HG02885 (cell line): ENCODE measurements around the gene PLD5.
"Not testable (repeated sequence)": the region's sequence is repeated elsewhere in the genome, so short reads cannot be mapped to it uniquely, and the experiment has no call there.

Experiments used
- ATAC-seq: cut with Tn5 transposase; IDR thresholded peaks from one replicate; pipeline ENCODE4 v1.9.1; 2021; ENCODE audit warnings: mild to moderate bottlenecking; ENCODE audit not compliant: unreplicated experiment, poor library complexity

The PLD5 gene

DNA sequence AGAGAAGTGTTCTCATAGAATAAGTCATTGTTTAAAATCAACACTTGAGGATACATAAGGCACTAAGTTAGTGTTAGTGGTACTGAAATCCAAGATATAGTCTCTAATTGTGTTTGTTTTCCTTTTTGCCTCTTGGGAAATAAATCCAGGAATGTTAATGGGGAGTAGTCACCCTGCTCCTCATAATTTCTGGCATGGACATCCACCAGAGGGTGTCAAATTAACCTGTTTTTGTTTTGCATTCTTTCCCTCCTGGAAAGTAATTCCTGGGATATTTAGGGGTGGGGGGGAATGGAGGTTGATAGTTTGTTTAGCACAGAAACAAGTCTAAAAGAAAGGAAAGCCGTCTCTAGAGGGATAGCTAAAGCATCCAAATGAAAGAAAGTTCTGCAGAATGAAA, 437.8 kb downstream of the PLD5 start:
- ATAC-seq: no peak

DNA sequence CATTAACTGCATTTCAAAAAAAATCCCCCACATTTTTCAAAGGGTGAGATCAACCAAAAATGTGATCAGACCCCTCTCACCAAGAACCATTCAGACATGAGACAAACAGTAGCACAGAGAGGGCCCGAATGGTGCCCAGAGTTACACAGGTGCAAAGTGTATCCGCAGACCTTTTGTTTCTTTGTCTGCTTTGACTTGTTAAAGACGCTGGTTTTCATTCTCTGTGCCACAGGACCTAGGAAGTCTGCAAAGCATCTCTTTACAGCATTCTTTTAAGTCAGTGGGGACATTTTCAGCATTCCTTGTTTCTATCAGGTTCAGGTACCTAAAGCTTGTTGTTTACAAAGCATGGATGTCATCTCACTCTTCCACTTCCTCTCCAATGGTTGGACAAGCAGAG, 438.4 kb downstream of the PLD5 start:
- no peak for ATAC-seq

DNA sequence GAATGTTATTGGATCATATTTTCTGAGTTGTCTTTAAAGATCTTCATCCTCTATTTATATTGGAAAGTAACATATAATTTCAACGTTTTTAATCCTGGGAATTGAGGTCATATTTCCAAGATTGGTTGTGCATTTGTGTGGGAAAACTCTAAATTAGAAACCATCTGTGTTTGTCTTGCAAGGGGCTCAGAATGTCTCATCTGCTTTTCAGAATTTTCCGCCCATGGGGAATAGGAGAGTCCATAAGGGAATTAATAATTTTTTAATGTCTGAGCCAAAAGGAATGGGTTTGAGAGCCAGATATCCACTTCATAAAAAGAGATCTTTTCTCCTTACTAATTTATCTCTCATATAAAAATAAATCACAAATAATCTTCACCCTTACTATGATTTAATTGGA, 440.8 kb downstream of the PLD5 start:
- no peak for ATAC-seq

DNA sequence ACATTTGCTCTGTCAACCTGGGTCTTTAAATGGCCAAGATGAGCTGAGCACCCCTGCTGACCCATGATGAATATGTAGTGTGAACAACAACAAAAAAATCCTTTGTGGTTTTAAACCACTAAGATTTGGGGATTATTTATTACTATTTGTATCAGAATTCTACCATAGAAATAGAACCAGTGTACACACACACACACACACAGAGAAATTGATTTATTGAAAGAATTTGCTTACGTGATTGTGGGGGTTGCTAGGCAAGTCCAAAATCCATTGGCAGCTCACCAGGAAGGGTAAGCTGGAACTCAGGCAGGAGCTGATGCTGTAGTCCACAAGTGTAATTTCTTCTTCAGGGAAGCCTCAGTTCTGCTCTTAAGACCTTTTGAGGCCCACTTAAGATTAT, 443.1 kb downstream of the PLD5 start:
- ATAC-seq: no peak

DNA sequence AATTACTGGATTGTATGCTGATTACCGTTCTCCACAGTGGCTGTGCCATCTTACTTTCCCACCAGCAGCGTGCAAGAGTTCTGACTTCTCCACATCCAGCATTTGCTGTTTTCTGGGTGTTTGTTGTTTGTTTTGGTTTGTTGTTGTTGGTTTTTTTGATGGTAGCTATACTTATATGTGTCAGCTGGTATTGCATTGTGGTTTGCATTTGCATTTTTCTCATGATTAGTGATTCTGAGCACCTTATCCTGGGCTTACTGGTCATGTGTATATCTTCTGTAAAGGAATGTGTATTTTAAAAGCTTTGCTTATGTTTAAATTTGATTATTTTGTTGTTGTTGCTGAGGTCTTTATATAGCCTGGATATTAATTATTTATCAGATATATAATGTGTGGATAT, 458.7 kb downstream of the PLD5 start:
- no peak for ATAC-seq

DNA sequence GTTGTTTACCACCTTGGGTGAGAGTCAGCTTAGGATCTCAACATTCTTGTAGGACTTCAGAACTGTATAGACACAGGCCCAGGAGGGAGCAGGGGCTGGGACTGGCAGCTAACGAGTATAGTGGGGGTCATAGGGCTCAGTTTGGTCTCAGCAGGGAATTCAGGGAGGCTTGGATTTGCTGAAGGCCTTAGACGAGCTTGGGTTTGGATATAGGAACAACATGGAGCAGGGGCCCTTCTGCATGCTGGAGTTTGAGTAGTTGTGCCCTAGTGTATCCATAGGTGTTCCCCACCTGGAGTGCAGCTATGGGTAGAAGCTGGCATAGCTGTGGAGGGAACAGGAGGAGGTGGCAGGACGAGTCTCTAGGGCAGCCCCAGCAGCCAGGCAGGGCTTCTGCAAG, 462.2 kb downstream of the PLD5 start:
- no peak for ATAC-seq

DNA sequence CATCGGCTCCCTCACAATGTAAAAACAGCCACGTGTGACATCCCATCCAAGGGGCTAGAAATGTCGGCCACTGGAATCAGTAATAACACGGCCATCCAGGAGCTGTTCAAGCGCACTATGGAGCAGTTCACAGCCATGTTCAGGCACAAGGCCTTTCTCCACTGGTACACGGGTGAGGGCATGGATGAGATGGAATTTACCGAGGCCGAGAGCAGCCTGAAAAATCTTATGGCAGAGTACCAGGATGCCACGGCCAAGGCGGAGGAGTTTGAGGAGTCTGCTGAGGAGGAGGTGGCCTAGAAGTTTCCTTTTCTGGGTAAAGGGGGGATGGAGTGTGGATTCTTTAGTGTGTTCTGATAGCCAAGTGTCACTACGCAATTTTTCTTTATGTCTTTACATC, 464.5 kb downstream of the PLD5 start:
- ATAC-seq: no peak

DNA sequence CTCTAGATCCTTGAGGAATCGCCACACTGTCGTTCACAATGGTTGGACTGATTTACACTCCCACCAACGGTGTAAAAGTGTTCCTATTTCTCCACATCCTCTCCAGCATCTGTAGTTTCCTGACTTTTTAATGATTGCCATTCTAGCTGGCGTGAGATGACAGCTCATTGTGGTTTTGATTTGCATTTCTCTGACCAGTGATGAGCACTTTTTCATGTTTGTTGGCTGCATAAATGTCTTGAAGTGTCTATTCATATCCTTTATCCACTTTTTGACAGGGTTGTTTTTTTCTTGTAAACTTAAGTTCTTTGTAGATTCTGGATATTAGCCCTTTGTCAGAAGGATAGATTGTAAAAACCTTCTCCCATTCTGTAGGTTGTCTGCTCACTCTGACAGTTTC, 465.9 kb downstream of the PLD5 start:
- peak; percentile 73 for ATAC-seq

DNA sequence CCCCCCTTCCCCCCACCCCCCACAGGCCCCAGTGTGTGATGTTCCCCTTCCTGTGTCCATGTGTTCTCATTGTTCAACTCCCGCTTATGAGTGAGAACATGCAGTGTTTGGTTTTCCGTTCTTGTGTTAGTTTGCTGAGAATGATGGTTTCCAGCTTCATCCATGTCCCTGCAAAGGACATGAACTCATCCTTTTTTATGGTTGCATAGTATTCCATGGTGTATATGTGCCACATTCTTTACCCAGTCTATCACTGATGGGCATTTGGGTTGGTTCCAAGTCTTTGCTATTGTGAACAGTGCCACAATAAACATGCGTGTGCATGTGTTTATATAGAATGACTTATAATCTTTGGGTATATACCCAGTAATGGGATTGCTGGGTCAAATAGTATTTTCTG, 466.3 kb downstream of the PLD5 start:
- ATAC-seq: not testable (repeated sequence)

DNA sequence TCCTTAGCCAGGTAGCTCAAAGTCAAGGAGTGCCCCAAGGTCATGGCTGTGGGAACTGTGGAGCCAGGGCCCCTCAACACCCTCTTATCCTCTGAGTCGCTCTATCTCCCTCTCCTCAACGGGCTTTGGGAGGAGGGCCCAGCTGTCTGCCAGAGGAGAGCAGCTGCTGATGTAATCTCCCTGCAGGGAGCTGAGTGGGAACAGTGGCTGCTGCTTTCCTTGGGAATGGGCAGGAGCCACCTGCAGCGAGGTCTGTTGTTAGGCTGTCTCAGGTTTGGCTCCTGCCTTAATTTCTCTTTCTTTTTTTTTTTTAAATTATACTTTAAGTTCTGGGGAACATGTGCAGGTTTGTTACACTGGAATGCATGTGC, 466.8 kb downstream of the PLD5 start:
- no peak for ATAC-seq

DNA sequence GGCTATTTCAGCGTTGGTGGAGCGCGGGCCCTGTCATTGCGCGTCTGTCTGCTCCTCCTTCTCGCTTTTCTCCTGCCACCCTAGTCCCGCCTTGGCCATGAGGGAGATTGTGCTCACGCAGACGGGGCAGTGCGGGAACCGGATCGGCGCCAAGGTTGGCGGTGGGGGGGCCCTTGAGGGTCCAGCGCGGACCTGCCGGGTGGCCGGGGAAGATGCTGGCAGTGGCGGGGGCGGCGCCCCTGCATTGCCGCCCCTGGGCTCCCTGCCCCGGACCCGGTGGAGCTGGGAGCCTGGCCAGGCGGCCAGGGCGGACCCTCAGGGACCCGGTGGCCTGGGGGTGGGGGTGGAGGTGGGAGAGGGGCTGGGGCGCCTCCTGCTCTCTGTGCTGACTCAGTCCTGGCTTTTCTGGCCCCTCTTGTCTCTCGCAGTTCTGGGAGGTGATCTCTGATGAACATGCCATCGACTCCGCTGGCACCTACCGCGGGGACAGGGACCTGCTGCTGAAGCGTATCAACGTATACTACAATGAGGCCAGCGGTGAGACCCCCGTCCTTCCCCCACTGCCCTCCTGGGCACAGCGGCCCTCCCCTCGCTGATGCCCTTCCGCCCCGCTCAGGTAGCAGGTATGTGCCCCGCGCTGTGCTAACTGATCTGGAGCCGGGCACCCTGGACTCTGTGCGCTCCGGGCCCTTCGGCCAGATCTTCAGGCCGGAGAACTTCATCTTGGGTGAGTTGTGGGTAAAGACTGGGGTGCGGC, 467.3 kb downstream of the PLD5 start:
- no peak for ATAC-seq

DNA sequence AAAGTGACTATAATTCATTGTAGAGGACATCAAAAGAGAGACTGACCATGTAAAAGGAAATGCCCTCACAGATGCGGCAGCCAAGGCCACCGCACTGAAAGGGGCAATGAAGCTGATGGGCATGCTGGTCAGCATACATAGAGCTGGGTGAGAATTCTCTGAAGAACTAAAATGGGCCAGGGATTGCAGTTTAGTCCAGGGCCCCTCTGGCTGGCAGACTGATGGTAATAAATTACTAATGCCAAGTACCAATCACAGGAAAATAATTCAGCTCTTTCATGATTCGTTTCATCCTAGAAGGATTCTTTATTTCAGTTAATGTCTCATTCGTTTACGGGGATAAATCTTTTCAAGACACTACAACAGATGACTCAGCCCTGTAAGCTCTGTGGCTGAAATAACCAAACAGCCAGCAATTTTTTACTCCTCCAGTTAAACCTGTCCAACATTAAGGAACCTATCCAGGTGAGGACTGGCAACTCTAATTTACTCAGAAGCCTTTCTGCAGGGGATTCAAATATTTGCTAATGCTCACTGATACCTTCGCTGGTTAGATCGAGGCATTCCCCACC, 468.7 kb downstream of the PLD5 start:
- no peak for ATAC-seq

DNA sequence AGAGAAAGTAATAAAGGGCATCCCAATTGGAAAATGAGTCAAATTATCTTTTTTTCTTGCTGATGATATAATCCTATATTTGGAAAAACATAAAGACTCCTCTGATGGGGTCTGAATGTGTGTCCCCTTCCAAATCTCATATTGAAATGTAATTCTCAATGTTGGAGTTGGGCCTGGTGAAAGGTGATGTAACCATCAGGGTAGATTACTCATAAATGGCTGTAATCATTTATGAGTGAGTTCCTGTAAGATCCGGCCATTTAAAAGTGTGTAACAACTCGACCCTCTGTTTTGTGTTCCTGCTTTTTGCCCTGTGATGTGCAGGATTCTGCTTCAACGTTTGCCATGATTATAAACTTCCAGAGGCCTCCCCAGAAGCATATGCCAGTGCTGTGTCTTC, 481.3 kb downstream of the PLD5 start:
- no peak for ATAC-seq

DNA sequence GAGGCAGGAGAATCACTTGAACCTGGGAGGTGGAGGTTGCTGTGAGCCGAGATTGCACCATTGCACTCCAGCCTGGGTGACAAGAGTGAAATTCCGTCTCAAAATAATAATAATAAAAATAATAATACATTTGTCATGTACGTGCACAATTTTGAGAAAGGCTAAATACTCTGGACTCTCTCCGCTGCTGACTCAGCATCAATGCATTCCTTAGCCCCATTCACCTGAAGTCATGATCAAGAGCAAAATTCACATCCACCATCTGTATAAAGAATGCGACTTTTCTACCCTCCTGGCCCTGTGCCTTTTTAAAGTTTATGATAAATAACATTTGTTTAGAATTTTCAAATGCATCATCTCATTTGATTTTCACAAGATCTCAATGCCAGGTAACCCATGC, 490.1 kb downstream of the PLD5 start:
- no peak for ATAC-seq

DNA sequence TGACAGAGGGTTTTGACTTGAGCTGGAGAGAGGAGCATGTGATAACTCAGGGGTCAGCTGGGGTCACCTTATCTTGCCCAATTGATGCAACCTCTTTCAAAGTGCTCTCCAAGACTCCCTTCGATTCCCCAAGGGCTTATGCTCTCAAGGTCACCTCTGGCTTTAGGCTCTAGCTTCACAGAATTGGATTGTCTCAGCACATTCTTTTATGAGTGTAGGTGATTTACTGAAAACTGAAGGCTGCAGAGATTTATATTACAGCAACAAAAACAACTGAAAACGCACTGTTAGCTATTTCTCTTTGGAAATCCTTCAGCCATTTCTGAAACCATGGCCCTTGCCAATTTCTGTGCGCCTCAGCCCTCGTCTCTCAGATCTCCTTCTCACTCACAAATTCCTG, 491.1 kb downstream of the PLD5 start:
- no peak for ATAC-seq
